Astrocyte (in vitro differentiated cells and primary cell): ENCODE results near the gene TAF4. TPM values are rescaled to one million over a fixed set of nuclear protein-coding genes. Genes with fewer than 3 reads are reported as not detected.

Source experiments
- DNase-seq: peaks from one replicate; pipeline ENCODE4 v3.0.0-alpha.2; 2010; ENCODE audit warnings: low read depth
- FAIRE-seq: peaks from 2 replicates; lab custom pipeline; 2011; peaks lifted over from hg19 to GRCh38; lab: Jason Lieb, UNC
- H2AFZ ChIP-seq: 2 replicates; pipeline ENCODE4 v1.6.0; 2012; ENCODE audit warnings: low read depth, low read length, inconsistent platforms
- H3K27ac ChIP-seq: 2 replicates; pipeline ENCODE4 v1.5.1; 2011; ENCODE audit warnings: low read depth, low read length, inconsistent platforms
- H3K27me3 ChIP-seq: 2 replicates; pipeline ENCODE4 v1.6.0; 2011; ENCODE audit warnings: low read length, inconsistent platforms; ENCODE audit not compliant: insufficient read depth
- H3K36me3 ChIP-seq: 2 replicates; pipeline ENCODE4 v1.5.1; 2011; ENCODE audit warnings: low read length, inconsistent platforms; ENCODE audit not compliant: insufficient read depth
- H3K4me1 ChIP-seq: 2 replicates; pipeline ENCODE4 v1.5.1; 2011; ENCODE audit warnings: low read length, inconsistent platforms; ENCODE audit not compliant: insufficient read depth
- H3K4me2 ChIP-seq: 2 replicates; pipeline ENCODE4 v1.6.0; 2012; ENCODE audit warnings: low read length, inconsistent platforms
- H3K4me3 ChIP-seq: 2 replicates; pipeline ENCODE4 v1.5.1; 2011; ENCODE audit warnings: low read depth, mild to moderate bottlenecking, low read length, inconsistent platforms; ENCODE audit not compliant: insufficient read depth
- H3K79me2 ChIP-seq: 2 replicates; pipeline ENCODE4 v1.6.0; 2012; ENCODE audit warnings: mild to moderate bottlenecking, low read length, inconsistent platforms; ENCODE audit not compliant: insufficient read depth
- H3K9ac ChIP-seq: 2 replicates; pipeline ENCODE4 v1.6.0; 2012; ENCODE audit warnings: mild to moderate bottlenecking, low read length, inconsistent platforms
- H3K9me3 ChIP-seq: 2 replicates; pipeline ENCODE4 v1.5.1; 2012; ENCODE audit warnings: low read depth, mild to moderate bottlenecking, low read length, inconsistent platforms; ENCODE audit not compliant: insufficient read depth
- H4K20me1 ChIP-seq: 2 replicates; pipeline ENCODE4 v1.6.0; 2012; ENCODE audit warnings: low read length, inconsistent platforms; ENCODE audit not compliant: insufficient read depth
- H3K27ac Mint-ChIP-seq: one replicate; pipeline ENCODE4 v1.8.0; 2021; ENCODE audit warnings: mild to moderate bottlenecking, mixed read lengths; ENCODE audit not compliant: unreplicated experiment
- H3K27me3 Mint-ChIP-seq: one replicate; pipeline ENCODE4 v1.8.0; 2021; ENCODE audit warnings: low read depth, mixed read lengths; ENCODE audit not compliant: unreplicated experiment
- H3K36me3 Mint-ChIP-seq: one replicate; pipeline ENCODE4 v1.8.0; 2021; ENCODE audit warnings: low read depth, mixed read lengths; ENCODE audit not compliant: unreplicated experiment
- H3K4me1 Mint-ChIP-seq: one replicate; pipeline ENCODE4 v1.8.0; 2021; ENCODE audit warnings: low read depth, mixed read lengths; ENCODE audit not compliant: unreplicated experiment
- H3K4me3 Mint-ChIP-seq: one replicate; pipeline ENCODE4 v1.8.0; 2021; ENCODE audit warnings: mild to moderate bottlenecking, moderate library complexity, mixed read lengths; ENCODE audit not compliant: unreplicated experiment
- H3K9me3 Mint-ChIP-seq: one replicate; pipeline ENCODE4 v1.8.0; 2021; ENCODE audit warnings: mild to moderate bottlenecking, mixed read lengths; ENCODE audit not compliant: unreplicated experiment
- EZH2 ChIP-seq: IDR thresholded peaks from 2 replicates; pipeline ENCODE4 v1.6.1; 2012; ENCODE audit warnings: mild to moderate bottlenecking, low read length, inconsistent platforms; ENCODE audit not compliant: insufficient read depth
- total RNA-seq: library from RNA; stranded (reverse); gene quantifications from 2 replicates; pipeline ENCODE4 v1.2.1, GENCODE V29; 2021
- TF ChIP-seq, protein P1 (sequence below): IDR thresholded peaks from 2 replicates; pipeline ENCODE4 v1.5.1; 2011; ENCODE audit warnings: low read depth, mild to moderate bottlenecking, inconsistent platforms, low read length, moderate library complexity; ENCODE audit not compliant: insufficient read depth

Gene TAF4
- total RNA-seq, 1 donor from 2014 or later = 11.8 TPM

DNA sequence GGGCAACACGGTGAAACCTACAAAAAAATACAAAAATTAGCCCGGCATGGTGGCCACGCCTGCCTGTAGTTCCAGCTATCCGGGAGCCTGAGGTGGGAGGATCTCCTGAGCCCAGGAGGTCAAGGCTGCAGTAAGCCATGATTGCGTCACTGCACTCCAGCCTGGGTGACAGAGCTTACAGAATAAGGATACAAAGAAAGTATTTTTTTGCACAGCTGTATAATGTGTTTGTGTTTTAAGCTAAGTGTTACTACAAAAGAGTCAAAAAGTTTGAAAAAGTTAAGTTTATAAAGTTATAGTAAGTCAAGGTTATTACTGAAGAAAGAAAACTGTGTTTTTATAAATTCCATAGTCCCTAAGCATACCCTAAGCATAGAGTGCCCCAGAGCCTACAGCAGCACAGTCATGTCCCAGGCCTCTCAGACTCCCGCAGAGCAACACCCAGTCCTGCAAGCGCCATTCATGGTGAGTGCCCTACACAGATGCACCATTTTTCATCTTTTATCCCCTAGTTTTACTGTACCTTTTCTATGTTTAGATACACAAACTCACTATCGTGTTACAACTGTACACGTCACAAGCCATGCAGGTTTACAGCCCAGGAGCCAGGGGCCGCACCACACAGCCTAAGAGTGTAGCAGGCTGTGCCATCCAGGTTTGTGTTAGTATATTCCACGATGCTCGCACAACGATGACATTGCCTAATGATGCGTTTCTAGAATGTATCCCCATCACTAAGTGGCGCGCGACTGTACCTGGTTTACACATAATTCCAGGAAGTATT lies 22.4 kb downstream of the TAF4 start:
- DNase-seq (no peak), FAIRE-seq (no peak)
- Histone ChIP-seq H3K27ac (no peak overlapping the region), H3K4me2 (no peak overlapping the region), H2AFZ (no peak overlapping the region), H3K27me3 (no peaks in the 10 kb centered on the region), H3K79me2 (peaks cover 96% of the 10 kb centered on the region), H3K36me3 (no peaks in the 10 kb centered on the region), H4K20me1 (peaks cover 91% of the 10 kb centered on the region), H3K9ac (no peak overlapping the region), H3K4me3 (no peak overlapping the region), H3K9me3 (no peaks in the 10 kb centered on the region), H3K4me1 (no peaks in the 10 kb centered on the region)
- Mint-ChIP-seq H3K27ac (no peak overlapping the region), H3K9me3 (peaks cover 2% of the 10 kb centered on the region), H3K36me3 (no peaks in the 10 kb centered on the region), H3K4me3 (no peak overlapping the region), H3K27me3 (no peaks in the 10 kb centered on the region), H3K4me1 (peaks cover 12% of the 10 kb centered on the region)
- no peak for TF ChIP-seq EZH2
- TF ChIP-seq, protein P1, sequence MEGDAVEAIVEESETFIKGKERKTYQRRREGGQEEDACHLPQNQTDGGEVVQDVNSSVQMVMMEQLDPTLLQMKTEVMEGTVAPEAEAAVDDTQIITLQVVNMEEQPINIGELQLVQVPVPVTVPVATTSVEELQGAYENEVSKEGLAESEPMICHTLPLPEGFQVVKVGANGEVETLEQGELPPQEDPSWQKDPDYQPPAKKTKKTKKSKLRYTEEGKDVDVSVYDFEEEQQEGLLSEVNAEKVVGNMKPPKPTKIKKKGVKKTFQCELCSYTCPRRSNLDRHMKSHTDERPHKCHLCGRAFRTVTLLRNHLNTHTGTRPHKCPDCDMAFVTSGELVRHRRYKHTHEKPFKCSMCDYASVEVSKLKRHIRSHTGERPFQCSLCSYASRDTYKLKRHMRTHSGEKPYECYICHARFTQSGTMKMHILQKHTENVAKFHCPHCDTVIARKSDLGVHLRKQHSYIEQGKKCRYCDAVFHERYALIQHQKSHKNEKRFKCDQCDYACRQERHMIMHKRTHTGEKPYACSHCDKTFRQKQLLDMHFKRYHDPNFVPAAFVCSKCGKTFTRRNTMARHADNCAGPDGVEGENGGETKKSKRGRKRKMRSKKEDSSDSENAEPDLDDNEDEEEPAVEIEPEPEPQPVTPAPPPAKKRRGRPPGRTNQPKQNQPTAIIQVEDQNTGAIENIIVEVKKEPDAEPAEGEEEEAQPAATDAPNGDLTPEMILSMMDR = no peak

- Histone ChIP-seq H3K4me2 (no peak overlapping the region), H3K4me1 (no peaks in the 10 kb centered on the region), H3K79me2 (peaks cover 94% of the 10 kb centered on the region), H3K27ac (no peak overlapping the region), H2AFZ (no peak overlapping the region), H3K9me3 (no peaks in the 10 kb centered on the region), H3K4me3 (no peak overlapping the region), H3K27me3 (no peaks in the 10 kb centered on the region), H3K36me3 (no peaks in the 10 kb centered on the region), H3K9ac (no peak overlapping the region), H4K20me1 (peaks cover 88% of the 10 kb centered on the region)
- H3K9me3 Mint-ChIP-seq = peaks cover 5% of the 10 kb centered on the region
- no peaks in the 10 kb centered on the region for H3K27me3 Mint-ChIP-seq
- no peak for DNase-seq
- H3K27ac Mint-ChIP-seq = no peak overlapping the region
- FAIRE-seq = no peak
- no peak overlapping the region for H3K4me3 Mint-ChIP-seq
- TF ChIP-seq EZH2 = no peak
- TF ChIP-seq, protein P1 = no peak
- peaks cover 12% of the 10 kb centered on the region for H3K4me1 Mint-ChIP-seq
- no peaks in the 10 kb centered on the region for H3K36me3 Mint-ChIP-seq
Observed at GRCh38 chr20:62042025-62042820, 23.5 kb downstream of the TAF4 start.
